Testis (tissue), 2 donors: ENCODE data around the gene AKR1C2.
"Not testable (repeated sequence)": the region's sequence is repeated elsewhere in the genome, so short reads cannot be mapped to it uniquely, and the experiment has no call there.

Experiments used
- POLR2A ChIP-seq: fragments of 450-650 bp; IDR thresholded peaks from one replicate; pipeline ENCODE4 v1.6.1; 2017; ENCODE audit warnings: antibody characterized with exemption, mild to moderate bottlenecking, moderate library complexity
- TF ChIP-seq, protein P1 (sequence below), 3 experiments: fragments of 450-650 bp in 2 of 3; fragments of 200-600 bp in 1 of 3; sonication (generic) in 1 of 3; IDR thresholded peaks; one replicate each; pipeline ENCODE4 v1.5.1; 2016 to 2019; ENCODE audit warnings: antibody characterized with exemption in 3 of 3, mild to moderate bottlenecking in 2 of 3, moderate library complexity in 1 of 3

DNA sequence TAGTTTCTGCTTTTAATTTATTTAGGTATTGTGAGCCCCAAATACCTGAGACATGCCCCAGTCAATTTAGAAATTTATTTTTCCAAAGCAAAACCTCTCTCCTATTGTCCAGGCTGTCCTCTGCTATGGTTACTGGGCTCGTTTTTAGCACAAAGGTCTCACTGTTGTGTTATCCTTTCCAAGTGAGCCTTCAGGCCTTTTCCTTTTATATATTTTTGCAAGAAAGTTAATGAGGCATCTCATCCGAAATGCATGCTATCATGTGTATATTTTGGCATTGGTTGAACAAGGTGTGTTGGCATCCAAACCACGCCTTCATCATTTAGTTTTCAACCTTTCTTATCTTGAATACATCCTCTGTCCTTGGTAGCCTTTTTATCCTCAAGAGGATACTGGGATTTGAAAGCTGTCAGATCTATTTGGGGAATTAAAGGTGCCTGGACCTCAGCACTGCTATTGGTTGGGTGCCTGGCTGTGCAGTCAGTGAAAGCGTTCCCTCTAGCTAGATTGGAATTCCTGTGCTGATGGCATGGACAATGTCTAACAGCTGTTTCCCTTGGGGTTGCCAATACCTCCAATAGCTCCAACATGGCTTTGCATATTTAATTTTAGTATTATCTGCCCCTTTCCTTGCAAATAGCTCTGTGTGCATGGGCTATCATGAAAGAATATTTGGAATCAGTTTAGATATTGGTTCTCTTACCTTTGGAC lies 10.7 kb upstream of the AKR1C2 start:
- TF ChIP-seq, protein P1, sequence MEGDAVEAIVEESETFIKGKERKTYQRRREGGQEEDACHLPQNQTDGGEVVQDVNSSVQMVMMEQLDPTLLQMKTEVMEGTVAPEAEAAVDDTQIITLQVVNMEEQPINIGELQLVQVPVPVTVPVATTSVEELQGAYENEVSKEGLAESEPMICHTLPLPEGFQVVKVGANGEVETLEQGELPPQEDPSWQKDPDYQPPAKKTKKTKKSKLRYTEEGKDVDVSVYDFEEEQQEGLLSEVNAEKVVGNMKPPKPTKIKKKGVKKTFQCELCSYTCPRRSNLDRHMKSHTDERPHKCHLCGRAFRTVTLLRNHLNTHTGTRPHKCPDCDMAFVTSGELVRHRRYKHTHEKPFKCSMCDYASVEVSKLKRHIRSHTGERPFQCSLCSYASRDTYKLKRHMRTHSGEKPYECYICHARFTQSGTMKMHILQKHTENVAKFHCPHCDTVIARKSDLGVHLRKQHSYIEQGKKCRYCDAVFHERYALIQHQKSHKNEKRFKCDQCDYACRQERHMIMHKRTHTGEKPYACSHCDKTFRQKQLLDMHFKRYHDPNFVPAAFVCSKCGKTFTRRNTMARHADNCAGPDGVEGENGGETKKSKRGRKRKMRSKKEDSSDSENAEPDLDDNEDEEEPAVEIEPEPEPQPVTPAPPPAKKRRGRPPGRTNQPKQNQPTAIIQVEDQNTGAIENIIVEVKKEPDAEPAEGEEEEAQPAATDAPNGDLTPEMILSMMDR (IDR thresholded peaks at IDR 0.05): not testable (repeated sequence)
- not testable (repeated sequence) for TF ChIP-seq POLR2A
